COLO668 (cell line): Measurements from ENCODE around the gene ZC3H12C.

Experiments
- DNase-seq: peaks from one replicate; lab custom pipeline; 2025; ENCODE audit not compliant: unreplicated experiment; lab: John Stamatoyannopoulos, UW

Gene ZC3H12C

DNA sequence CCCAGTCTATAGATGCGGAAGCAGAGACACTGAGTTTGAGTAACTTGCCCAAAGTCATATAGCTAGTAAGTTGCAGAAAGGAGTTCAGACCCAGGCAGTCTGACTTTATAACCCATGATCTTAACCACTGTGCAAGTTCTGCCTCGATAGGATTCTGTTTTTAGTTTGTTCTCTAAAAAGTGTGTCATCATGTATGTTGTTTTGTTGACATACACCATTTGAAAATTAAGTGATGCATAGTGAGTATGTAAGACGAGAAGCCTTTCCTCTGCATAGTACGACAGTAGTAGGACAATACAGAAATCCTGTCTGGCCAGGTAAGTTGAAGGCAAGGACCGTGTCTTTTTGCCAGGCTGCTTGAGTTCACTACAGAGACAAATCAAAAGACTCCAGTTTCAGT is 3.3 kb downstream of the ZC3H12C start:
- no peak for DNase-seq

DNA sequence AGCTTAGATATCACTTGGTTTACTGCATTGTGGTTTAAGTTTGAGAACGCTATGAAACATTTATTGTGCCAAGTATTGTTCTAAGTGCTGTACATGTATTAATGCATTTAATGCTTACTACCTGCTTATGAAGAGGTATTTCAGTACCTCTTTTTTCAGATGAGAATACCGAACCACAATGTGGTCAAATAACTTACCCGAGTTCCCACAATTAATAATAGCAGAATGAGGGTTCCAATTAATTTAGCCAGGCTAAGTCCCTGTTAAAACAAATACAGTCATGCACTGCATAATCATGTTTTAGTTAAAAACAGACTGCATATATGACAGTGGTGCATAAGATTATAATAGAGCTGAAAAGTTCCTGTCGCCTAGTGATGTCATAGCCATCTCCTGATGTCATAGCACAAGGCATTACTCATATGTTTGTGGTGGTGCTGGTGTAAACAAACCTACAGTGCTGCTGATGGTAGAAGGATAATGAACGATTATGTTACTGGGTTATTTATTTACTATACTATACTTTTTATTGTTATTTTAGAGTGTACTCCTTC is 4.3 kb downstream of the ZC3H12C start:
- peak; percentile 10 for DNase-seq

DNA sequence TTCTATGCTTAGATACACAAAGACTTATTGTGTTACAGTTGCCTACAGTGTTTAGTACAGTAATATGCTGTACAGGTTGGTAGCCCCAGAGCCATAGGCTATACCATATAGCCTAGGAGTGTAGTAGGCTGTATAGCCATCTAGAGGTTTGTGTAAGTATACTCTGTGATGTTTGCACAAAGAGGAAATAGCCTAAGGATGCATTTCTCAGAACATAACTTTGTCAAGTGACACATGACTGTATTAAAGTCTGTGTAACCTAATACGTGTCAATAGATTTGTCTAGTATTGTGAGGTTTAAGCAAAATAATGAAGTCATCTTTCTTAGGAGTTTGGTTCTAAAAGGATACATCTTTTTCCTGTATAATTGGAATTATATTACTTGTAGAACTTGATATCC is 5.5 kb downstream of the ZC3H12C start:
- no peak for DNase-seq

DNA sequence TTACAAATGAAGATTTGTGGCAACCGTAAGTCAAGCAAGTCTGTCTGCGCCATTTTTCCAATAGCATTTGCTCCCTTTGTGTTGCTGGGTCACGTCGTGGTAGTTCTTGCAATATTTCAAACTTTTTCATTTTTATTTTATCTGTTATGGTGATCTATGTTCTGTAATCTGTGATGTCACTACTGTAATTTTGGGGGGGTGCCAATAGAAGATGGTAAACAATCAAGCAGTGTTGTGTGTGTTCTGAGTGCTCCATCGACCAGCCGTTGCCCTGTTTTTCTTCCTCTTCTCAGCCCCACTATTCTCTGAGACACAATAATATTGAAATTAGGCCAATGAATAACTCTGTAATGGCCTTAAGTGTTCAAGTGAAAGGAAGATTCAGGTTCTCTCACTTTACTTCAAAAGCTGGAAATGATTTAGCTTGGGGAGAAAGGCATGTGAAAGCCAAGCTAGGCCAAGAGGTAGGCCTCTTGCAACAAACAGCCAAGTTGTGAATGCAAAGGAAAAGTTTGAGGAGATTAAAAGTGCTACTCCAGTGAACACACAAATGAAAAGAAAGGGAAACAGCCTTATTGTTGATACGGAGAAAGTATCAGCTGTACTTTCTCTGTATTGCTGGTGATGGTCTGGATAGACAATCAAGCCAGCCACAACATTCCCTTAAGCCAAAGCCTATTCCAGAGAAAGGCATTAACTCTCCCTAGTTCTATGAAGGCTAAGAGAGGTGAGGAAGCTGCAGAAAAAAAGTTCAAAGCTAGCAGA is 7.5 kb downstream of the ZC3H12C start:
- no peak for DNase-seq

DNA sequence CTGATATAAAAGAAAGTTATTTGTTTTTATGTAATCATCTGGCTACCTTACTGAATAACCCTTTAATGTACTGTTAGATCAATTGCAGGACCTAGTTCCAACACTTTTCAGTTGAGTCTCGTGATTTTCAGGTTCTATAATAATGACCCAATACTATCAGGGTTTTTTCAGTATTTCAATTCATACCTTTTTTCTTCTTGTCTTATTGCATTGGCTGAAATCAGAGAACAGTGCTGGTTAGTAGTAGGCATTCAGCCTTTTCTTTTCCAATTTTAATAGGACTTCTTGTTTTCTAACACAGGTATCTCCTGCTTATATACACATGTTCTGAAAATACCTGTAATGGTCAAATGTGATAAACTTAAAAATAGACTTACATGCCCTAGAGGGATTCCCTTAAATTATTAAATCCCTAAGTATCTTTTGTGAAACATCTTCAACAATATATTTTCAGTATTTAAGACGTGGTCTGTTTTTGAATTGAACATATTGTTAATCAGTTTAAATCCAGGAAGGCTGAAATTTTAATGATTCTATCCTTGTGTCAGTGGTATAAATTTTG is 13.6 kb downstream of the ZC3H12C start:
- DNase-seq = no peak

DNA sequence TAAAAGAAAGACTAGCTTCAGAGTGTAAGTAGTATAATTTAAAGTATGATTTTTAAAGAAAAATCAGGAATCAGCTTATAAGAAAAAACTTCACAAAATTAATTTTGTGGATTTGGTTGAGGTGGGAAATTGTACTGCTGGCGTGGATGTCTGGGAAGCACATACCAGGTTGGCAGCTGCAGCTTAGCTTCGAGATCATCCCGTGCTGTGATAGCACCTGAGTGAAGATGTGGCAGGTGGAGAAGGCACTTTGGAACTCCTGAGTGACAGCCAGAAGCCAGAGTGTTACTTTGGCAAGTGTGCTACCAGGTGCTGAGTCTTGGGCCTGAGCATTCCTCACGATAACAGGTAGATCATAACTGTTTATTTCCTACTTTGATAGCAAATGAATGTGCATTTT is 17.7 kb downstream of the ZC3H12C start:
- DNase-seq = no peak

DNA sequence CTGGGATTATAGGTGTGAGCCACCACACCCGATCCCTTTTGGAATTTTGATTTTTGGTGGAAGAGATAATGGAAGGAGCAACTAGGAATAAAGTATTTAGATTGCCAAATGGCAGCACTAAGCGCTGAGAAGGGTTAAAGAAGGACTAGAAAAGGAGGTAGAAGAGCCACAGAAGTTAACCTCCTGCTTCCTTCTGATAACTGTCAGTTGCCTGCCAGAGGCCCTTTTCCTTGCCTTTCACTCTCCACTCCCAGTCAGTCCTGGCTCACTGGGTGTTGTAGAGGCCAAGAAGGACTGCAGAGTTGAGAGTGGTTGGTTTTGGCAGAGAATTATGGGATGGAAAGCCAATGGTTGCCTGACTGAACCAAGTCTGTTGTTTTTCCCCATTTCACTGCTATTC is 19.3 kb downstream of the ZC3H12C start:
- DNase-seq = no peak

DNA sequence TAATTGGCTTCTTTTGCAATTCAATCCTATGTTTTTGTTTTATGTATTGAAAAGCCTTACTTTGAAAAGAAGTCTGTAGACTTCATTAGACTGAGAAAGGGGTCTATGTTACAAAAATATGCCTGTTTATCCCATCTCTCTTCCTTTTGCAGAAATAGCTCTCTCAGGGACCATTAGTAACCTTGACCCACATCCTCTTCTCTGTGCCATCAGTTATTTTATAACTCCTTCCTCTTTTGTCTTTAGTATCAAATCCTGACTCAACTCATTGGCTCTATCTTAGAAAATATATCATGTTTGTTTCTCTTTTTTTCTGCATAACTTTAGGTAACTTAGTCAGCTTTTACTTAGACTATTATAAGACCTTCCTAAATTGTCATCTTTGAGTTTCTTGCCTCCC is 20.3 kb downstream of the ZC3H12C start:
- DNase-seq = no peak

DNA sequence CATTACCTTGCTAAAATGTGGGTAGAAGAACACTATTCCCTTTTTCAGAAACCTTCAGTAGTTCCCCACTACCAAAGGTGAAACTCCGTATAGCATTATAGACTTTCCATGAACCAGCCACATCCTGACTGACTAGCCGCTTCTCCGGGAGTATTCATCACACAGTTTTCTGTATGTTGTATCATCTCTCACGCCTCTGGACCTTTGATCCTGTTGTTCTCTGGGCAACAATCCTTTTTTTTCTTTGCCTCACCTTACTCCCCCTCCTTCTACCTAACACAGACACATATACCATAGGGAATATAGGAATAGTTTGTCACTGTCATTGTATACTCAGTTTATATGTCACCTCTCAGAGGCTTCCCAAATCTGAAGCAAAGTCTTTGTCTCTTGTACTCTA is 20.8 kb downstream of the ZC3H12C start:
- no peak for DNase-seq

DNA sequence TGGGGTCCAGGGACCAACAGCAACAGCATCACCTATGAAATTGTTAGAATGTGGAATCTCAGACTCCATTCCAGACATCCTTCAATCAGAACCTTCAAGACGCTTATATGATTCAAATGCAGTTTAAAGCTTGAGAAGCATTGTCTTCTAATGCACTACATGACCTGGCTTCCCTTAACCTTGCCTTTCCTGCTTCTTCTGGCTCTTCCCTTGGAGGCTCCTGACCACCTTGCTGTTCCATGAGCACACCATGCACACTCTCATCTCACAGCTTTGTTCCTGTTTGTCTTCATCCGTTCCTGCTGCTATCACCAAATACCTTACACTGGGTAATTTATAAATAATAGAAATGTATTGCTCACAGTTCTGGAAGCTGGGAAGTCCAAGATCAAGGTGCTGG is 26.1 kb downstream of the ZC3H12C start:
- no peak for DNase-seq

DNA sequence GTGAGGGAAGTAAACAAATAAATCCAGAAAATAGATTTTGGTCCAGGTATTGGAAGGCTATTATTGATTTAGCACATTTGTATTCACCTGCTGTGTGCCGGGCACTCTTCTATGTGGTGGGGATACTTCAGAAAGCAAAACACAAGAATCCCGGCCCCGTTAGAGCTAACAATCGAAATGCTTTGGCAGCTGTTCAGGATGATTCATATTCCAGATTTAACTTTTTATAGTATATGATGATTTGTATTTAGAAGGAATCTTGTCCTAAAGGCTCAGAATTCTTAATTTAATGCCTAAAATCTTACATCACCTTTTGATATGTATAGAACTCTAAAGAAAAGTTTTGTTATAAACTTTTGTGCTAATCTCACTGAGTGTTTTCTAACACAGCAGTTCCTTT is 28.0 kb downstream of the ZC3H12C start:
- no peak for DNase-seq

DNA sequence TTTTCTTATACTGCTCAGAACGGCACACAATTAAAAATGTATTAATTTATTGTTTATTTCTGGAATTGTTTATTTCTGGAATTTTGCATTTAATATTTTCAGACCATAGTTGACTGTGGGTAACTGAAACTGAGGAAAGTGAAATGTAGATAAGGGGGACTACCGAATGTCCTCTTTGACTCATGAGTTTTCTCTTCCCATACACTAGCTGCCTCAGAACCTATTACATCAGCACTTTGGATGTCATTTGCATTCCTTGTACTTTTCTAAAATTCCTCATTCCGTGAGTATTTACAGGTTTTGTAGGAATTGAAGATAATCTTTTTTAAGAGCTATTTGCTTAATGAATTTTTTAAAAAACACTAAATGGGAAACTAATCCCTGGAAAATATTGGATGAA is 29.8 kb downstream of the ZC3H12C start:
- DNase-seq = no peak

DNA sequence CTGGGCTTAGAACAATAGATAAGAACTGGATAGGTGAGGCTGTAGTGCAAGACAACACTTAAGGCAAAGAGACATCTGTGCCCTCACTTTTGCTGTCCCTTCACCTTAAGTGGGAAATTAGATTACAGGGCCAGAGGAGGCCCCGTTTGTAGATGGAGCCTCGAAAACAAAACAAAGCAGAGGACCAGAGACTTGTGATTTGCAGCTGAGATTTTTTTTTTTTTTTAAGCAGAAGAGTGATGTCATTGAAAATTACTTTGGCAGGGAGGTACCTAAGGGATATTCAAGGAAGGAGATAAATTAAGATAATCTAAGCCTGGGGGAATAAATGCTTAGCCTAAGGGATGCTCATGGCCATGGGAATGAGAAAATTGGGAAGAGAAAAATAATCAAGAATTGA is 31.4 kb downstream of the ZC3H12C start:
- DNase-seq = no peak

DNA sequence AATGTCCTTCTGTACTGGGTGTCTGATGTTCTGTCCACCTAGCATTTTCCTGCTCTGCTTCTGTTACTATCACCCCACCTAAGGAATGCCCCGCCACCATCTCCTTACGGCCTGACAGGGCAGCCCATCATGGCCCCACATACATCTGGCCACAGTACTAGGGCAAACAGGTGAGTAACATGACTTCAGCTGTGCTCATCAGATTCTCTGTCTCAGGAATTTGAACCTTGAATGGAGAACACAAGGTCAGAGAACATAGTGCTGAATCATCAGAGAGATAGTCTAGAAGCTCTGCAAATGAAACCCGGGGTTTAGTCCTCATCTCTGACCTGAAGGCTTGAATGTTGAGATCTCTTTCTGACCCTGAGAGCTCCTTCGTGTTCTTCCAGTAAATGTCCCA is 32.4 kb downstream of the ZC3H12C start:
- DNase-seq = no peak

DNA sequence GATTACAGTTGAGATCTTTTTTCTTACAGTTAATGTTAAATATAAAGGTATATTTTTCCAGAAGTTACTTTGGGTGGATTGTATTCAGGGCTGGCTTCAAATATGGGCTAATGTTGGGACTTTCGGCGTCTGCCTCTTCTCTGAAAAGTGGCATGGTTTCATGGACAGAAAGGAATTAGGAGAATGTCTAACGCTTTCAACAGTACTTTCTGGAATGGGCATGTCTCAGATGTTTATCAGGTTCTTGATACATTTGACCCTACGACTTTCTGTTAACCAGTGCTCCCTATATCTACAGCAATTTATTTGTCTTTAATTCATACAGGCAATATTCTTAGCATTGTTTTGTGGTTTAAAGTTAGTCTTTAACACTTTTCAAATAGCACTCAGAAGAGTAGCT is 33.7 kb downstream of the ZC3H12C start:
- no peak for DNase-seq

DNA sequence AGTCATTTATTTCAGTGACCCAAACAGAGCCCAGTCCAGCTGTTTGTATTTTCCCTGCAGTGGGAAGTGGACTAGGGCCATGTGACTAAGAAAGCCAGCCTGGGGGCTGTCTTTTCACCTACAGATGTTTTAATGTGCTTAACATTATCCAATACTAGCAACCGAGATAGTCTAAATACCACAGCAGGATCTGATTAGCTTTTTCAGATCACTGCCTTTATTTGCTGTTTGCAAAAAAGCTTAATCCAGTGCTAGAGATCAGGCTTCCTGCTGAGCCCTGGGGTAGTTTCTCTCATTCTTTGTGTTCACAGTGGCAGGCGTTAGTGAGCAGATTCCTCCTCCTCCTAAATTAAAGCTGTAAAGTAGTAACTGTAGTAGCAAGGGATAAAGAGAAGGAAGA is 35.0 kb downstream of the ZC3H12C start:
- peak; percentile 9 for DNase-seq

DNA sequence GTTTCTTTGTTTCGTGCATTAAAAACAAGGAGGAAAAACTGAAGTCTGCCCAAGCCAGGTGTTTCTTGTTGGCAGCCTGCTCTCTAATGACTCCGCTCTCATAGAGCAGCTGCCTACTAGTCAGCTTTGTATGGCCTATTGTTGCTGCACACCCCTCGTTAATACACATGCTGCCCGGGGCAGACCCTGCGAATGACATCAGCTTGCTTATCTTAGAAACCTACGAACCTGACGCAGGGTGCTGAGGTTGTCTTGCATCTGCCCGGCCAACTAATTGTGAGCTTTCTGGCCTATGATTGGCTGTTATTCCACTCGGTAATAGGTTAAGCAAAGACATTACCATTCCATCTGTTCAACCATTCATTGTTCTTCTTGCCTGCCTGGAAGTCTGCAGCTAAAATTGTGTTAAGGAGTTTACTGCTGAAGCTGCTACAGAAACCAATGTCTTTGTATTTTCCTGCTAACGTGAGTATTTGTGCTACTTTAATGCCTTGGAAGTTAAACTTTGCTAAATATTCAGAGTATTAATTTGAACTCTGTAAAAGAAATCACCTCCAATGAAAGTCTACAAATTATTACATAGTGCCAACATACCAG is 37.5 kb downstream of the ZC3H12C start:
- peak; percentile 93 for DNase-seq

DNA sequence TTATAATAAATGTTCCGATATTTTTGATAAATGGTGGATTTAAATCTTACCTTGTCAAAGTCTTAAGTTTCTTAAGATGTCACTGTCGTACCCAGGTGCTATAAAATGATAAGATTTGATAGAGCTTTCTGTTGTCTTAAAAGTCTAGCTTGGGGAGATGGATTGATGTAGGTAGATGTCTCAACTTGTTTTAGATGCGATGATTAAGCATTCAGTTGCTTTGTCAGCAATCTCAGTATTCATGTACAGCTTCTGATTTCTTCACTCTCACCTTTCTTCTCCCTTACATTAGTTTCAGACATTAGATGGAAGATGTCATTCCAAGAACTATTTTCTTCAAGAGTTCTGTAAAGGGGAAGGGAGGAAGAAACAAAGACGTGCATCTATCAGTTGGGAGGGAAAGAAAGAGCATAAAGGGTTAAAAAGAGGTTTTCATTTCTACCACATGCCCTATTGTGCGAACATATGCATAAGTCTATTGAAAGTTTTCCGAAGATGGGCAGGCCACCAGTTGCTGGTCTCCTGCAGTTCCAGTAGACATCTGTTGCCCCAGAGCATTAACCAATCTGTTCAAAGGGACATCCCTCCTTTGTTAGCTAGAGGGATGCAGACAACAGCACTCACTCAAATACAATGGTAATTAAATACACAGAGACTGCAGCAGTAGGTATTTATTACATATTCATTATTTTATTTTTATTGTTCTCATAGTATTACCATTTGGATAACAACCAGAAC is 38.4 kb downstream of the ZC3H12C start:
- DNase-seq = peak; percentile 17

DNA sequence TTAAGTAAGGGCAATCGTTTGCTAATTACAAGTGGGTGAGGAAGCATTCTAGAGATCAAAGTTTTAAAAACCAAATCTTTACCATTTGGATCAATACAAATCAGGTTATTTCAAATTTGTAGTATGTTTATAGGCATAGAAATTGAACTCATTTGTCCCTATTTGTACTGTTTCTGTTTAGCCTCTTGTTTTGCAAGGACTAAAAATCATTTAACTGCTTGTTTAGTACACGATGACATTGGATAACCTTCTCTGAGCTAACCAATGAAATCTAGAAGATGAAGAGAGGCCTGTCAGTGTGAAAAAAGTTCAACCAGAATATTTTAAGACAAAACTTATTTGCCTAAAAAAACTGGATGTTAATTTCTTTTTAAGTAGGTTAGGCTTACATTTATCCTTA is 40.0 kb downstream of the ZC3H12C start:
- no peak for DNase-seq

DNA sequence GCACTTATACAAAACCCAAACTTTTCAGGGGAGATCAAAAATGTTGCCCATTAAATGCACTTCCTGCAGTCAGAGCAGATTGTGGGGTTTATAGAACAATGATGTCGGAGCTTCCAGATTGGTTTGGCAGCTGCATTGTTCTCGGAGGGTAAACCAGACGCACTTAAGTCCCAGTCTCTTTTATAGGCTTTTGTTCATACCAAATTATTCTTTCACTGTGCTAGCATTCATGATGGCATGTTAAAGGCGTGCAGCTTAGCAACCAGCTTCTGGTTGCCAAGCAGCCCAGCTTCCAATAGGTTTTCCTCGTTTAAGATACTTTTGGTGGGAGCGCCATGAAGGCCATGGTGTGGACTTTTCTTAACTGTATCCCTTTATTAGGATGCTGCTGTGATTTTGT is 40.9 kb downstream of the ZC3H12C start:
- peak; percentile 73 for DNase-seq

DNA sequence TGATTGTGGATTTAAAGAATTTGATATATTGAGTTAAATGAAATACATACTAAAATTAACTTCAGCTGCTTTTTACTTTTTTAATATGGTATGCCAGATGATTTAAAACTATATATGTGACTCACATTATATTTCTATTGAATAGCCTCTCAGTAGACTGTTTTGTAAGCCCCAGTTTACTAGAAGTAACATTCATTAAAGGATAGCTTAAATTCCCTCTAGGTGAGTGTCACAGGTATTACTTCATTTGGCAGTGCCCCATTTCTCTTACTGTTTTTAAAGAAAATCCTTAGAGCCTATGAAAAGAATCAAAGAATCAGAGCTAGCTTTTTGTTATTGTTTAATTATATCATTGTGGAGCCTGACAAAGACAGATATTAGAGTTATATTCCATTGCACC is 48.6 kb downstream of the ZC3H12C start:
- DNase-seq = no peak
